K562 (cell line): ENCODE measurements around the gene HMG20B. TPM values are rescaled to one million over a fixed set of nuclear protein-coding genes. Genes with fewer than 3 reads are reported as not detected.

Experiments
- ADNP ChIP-seq: fragments of 200-800 bp; sonication (Bioruptor generic); IDR thresholded peaks from 2 replicates; pipeline ENCODE4 v1.6.1; 2016; ENCODE audit warnings: missing genetic modification characterization, missing compliant biosample characterization
- AFF1 ChIP-seq, 2 experiments: fragments of 450-650 bp; IDR thresholded peaks; 2 replicates each; pipeline ENCODE4 v1.6.1; 2018; ENCODE audit warnings: mild to moderate bottlenecking in 2 of 2, low read depth in 1 of 2; ENCODE audit not compliant: partially characterized antibody in 2 of 2
- BRD9 ChIP-seq: fragments of 450-650 bp; IDR thresholded peaks from 2 replicates; pipeline ENCODE4 v1.6.1; 2018; ENCODE audit warnings: low read depth; ENCODE audit not compliant: partially characterized antibody
- ESRRB ChIP-seq: fragments of 250-450 bp; sonication (Bioruptor Pico); IDR thresholded peaks from 2 replicates; pipeline ENCODE4 v1.5.0; 2020; ENCODE audit warnings: mild to moderate bottlenecking, moderate library complexity, borderline replicate concordance
- GABPB1 ChIP-seq: sonication (generic); formaldehyde crosslinking; IDR thresholded peaks from 2 replicates; pipeline ENCODE4 v1.8.0; 2022; ENCODE audit warnings: mild to moderate bottlenecking, missing genetic modification reagents
- GABPB2 ChIP-seq: fragments of 250-450 bp; sonication (Bioruptor Pico); conservative IDR thresholded peaks from 2 replicates; pipeline ENCODE4 v1.5.1; 2021; ENCODE audit warnings: mild to moderate bottlenecking
- HBP1 ChIP-seq: fragments of 450-650 bp; formaldehyde crosslinking; IDR thresholded peaks from 2 replicates; pipeline ENCODE4 v1.4.0; 2022; ENCODE audit warnings: missing genetic modification characterization
- HDAC8 ChIP-seq: fragments of 450-650 bp; IDR thresholded peaks from 2 replicates; pipeline ENCODE4 v1.6.1; 2016; ENCODE audit warnings: mild to moderate bottlenecking, missing genetic modification characterization, moderate library complexity, missing compliant biosample characterization
- HMG20A ChIP-seq: fragments of 450-650 bp; formaldehyde crosslinking; conservative IDR thresholded peaks from 2 replicates; pipeline ENCODE4 v1.4.0; 2020; ENCODE audit warnings: mild to moderate bottlenecking, mixed read lengths
- ID3 ChIP-seq, 2 experiments: fragments of 250-450 bp in 1 of 2; fragments of 450-650 bp in 1 of 2; sonication (Bioruptor Pico) in 1 of 2; IDR thresholded peaks; 2 replicates each; pipeline versions ENCODE4 v1.6.1 to v1.8.0; 2016 to 2021; ENCODE audit warnings: mild to moderate bottlenecking in 2 of 2, moderate library complexity in 2 of 2, missing compliant biosample characterization in 1 of 2, missing genetic modification characterization in 1 of 2
- ILK ChIP-seq: fragments of 450-650 bp; IDR thresholded peaks from 2 replicates; pipeline ENCODE4 v1.6.1; 2016; ENCODE audit warnings: missing genetic modification characterization, low read depth, mild to moderate bottlenecking, missing compliant biosample characterization, moderate library complexity, borderline replicate concordance
- MAZ ChIP-seq, 2 experiments: fragments of 450-650 bp in 1 of 2; sonication (generic) in 1 of 2; formaldehyde crosslinking; IDR thresholded peaks in 1 of 2; conservative IDR thresholded peaks in 1 of 2; 2 replicates each; pipeline versions ENCODE4 v1.4.0 to v1.5.0; 2020; ENCODE audit warnings: mild to moderate bottlenecking in 1 of 2, missing genetic modification reagents in 1 of 2
- MCM3 ChIP-seq: fragments of 450-650 bp; IDR thresholded peaks from 2 replicates; pipeline ENCODE4 v1.6.1; 2016
- MIER1 ChIP-seq: fragments of 450-650 bp; IDR thresholded peaks from 2 replicates; pipeline ENCODE4 v1.6.1; 2016; ENCODE audit warnings: antibody characterized with exemption, mild to moderate bottlenecking, low read depth
- NCOA1 ChIP-seq: fragments of 450-650 bp; IDR thresholded peaks from 2 replicates; pipeline ENCODE4 v1.6.1; 2016; ENCODE audit warnings: low read depth
- TCF3 ChIP-seq: sonication (generic); formaldehyde crosslinking; IDR thresholded peaks from 2 replicates; pipeline ENCODE4 v1.4.0; 2020; ENCODE audit warnings: mild to moderate bottlenecking, missing genetic modification reagents
- ZNF232 ChIP-seq: sonication (generic); formaldehyde crosslinking; IDR thresholded peaks from 2 replicates; pipeline ENCODE4 v1.8.0; 2022; ENCODE audit warnings: mild to moderate bottlenecking, missing genetic modification reagents
- ZNF398 ChIP-seq: fragments of 250-450 bp; sonication (Bioruptor Pico); IDR thresholded peaks from 2 replicates; pipeline ENCODE4 v1.8.0; 2021; ENCODE audit warnings: moderate library complexity, mild to moderate bottlenecking, inconsistent platforms
- ZNF644 ChIP-seq: fragments of 200-800 bp; sonication (Bioruptor generic); IDR thresholded peaks from 2 replicates; pipeline ENCODE4 v1.6.1; 2016; ENCODE audit warnings: low read depth, missing genetic modification characterization, missing compliant biosample characterization
- polyA plus RNA-seq, 8 experiments: library from polyadenylated mRNA; depleted of rRNA in 4 of 8; stranded (reverse) in 5 of 8; unstranded in 3 of 8; fragments of >200 nt; fragmentation: Nextera tagmentation in 2 of 8; fragmentation: Illumina TruSeq in 1 of 8; extraction: Ambion mirVana in 2 of 8; extraction: Trizol in 1 of 8; gene quantifications; 2 replicates each; pipeline versions ENCODE4 v1.2.1 to v1.2.3, GENCODE V29; 2011 to 2014; ENCODE audit warnings: inconsistent platforms in 1 of 8, missing spikeins in 1 of 8
- total RNA-seq, 7 experiments: library from RNA; depleted of rRNA in 6 of 7; stranded (reverse); fragments of >200 nt in 6 of 7; fragmentation: Illumina TruSeq in 2 of 7; extraction: Trizol in 2 of 7; gene quantifications; 2 replicates each; pipeline versions ENCODE4 v1.2.1 to v1.2.3, GENCODE V29; 2011 to 2021; ENCODE audit warnings: low replicate concordance in 1 of 7

The HMG20B gene
- total and polyA plus RNA-seq, 9 of the 15 experiments (the other 6 are each of a cell fraction or from before 2014, with no cell fraction given), result 0.35 to 172 (median 38.6) TPM

- TF ChIP-seq HMG20A (no peak), BRD9 (no peak), ESRRB (CRISPR knock-in tag) (no peak), ZNF232 (CRISPR knock-in tag) (no peak), HBP1 (0 out of 2 replicates have a peak, but pooled peaks have one; percentile 6), MAZ (CRISPR knock-in tag; conservative IDR thresholded peaks at IDR 0.05 in 1 of 2, IDR thresholded peaks at IDR 0.05 in 1 of 2) (peak; percentile 96 to 97), ILK (tag) (no peak), AFF1 (IDR thresholded peaks at IDR 0.05; ENCODE audit: low read depth in 1 of 2, partially characterized antibody in 2 of 2) (no peak), HDAC8 (tag) (0 out of 2 replicates have a peak, but pooled peaks have one; percentile 41), MCM3 (no peak), ZNF644 (tag) (no peak), ZNF398 (CRISPR knock-in tag) (no peak), NCOA1 (no peak), ID3 (CRISPR knock-in tag; IDR thresholded peaks at IDR 0.05) (no peak), ID3 (tag; IDR thresholded peaks at IDR 0.05) (peak; percentile 19; the same call in 1 of the 2 replicates), GABPB2 (CRISPR knock-in tag) (no peak), MIER1 (no peak), TCF3 (no peak), GABPB1 (peak; percentile 75), ADNP (no peak)
These were observed 15.1 kb upstream of the HMG20B start, which contains the start of gene MFSD12 (continued) for GRCh38 chr19:3557461-3558248.
